GM12878 (cell line): Measurements from ENCODE around the gene CCM2. TPM values are rescaled to one million over a fixed set of nuclear protein-coding genes. Genes with fewer than 3 reads are reported as not detected.

Source experiments
- BCL3 ChIP-seq: IDR thresholded peaks from 2 replicates; pipeline ENCODE4 v1.6.1; 2011; ENCODE audit warnings: borderline replicate concordance, low read depth, mild to moderate bottlenecking, moderate library complexity, low read length; ENCODE audit not compliant: insufficient read depth, poor library complexity, severe bottlenecking
- CHD4 ChIP-seq: fragments of 200-600 bp; sonication (generic); IDR thresholded peaks from 2 replicates; pipeline ENCODE4 v1.6.1; 2016; ENCODE audit warnings: mild to moderate bottlenecking
- HDAC6 ChIP-seq: fragments of 200-600 bp; sonication (generic); IDR thresholded peaks from one replicate; pipeline ENCODE4 v1.8.0; 2017; ENCODE audit warnings: antibody characterized with exemption; ENCODE audit not compliant: unreplicated experiment
- HDGF ChIP-seq: fragments of 450-650 bp; IDR thresholded peaks from 2 replicates; pipeline ENCODE4 v1.6.1; 2016; ENCODE audit warnings: antibody characterized with exemption
- IKZF1 ChIP-seq: fragments of 450-650 bp; conservative IDR thresholded peaks from 2 replicates; pipeline ENCODE4 v1.6.1; 2017; ENCODE audit warnings: antibody characterized with exemption, mild to moderate bottlenecking
- MLLT1 ChIP-seq: fragments of 450-650 bp; IDR thresholded peaks from 2 replicates; pipeline ENCODE4 v1.6.1; 2016; ENCODE audit warnings: mild to moderate bottlenecking
- NKRF ChIP-seq: fragments of 450-650 bp; conservative IDR thresholded peaks from 2 replicates; pipeline ENCODE4 v1.6.1; 2017; ENCODE audit warnings: mild to moderate bottlenecking, moderate library complexity
- PKNOX1 ChIP-seq: fragments of 450-650 bp; IDR thresholded peaks from 2 replicates; pipeline ENCODE4 v1.6.1; 2016; ENCODE audit warnings: mild to moderate bottlenecking
- RELB ChIP-seq: fragments of 450-650 bp; IDR thresholded peaks from 2 replicates; pipeline ENCODE4 v1.6.1; 2017; ENCODE audit warnings: low read depth, mild to moderate bottlenecking, moderate library complexity
- SIN3A ChIP-seq: IDR thresholded peaks from 2 replicates; pipeline ENCODE4 v1.6.1; 2012; ENCODE audit warnings: low read depth, low read length, improper control_type of control experiment
- SPI1 ChIP-seq: IDR thresholded peaks from 2 replicates; pipeline ENCODE4 v1.6.1; 2011; ENCODE audit warnings: low read depth, mild to moderate bottlenecking, low read length, moderate library complexity, borderline replicate concordance; ENCODE audit not compliant: insufficient read depth
- SUPT20H ChIP-seq: IDR thresholded peaks from 2 replicates; pipeline ENCODE4 v1.6.1; 2011; ENCODE audit warnings: low read depth, mild to moderate bottlenecking, low read length, moderate library complexity, borderline replicate concordance; ENCODE audit not compliant: control insufficient read depth
- TBL1XR1 ChIP-seq: IDR thresholded peaks from 2 replicates; pipeline ENCODE4 v1.6.1; 2012; ENCODE audit warnings: low read depth, low read length, improper control_type of control experiment
- TCF3 ChIP-seq: IDR thresholded peaks from 2 replicates; pipeline ENCODE4 v1.6.1; 2012; ENCODE audit warnings: low read depth, mild to moderate bottlenecking, low read length, borderline replicate concordance; ENCODE audit not compliant: insufficient read depth
- USF2 ChIP-seq: IDR thresholded peaks from 2 replicates; pipeline ENCODE4 v1.6.1; 2011; ENCODE audit warnings: low read depth, low read length, improper control_type of control experiment, borderline replicate concordance
- ZBTB11 ChIP-seq: fragments of 450-650 bp; formaldehyde crosslinking; IDR thresholded peaks from 2 replicates; pipeline ENCODE4 v1.5.0; 2022; ENCODE audit warnings: mild to moderate bottlenecking, missing genetic modification characterization
- polyA plus RNA-seq, 11 experiments: library from polyadenylated mRNA; depleted of rRNA in 4 of 11; unstranded in 6 of 11; stranded (reverse) in 5 of 11; fragments of >200 nt; fragmentation: Nextera tagmentation in 4 of 11; fragmentation: Illumina TruSeq in 1 of 11; extraction: Ambion mirVana in 4 of 11; extraction: Trizol in 1 of 11; gene quantifications; 1 replicate in 1 of 11; 2 replicates in 10 of 11; pipeline versions ENCODE4 v1.2.1 to v1.2.3, GENCODE V29; 2011 to 2016; ENCODE audit warnings: inconsistent platforms in 2 of 11, missing spikeins in 2 of 11, low read depth in 1 of 11
- total RNA-seq, 4 experiments: library from RNA; depleted of rRNA in 3 of 4; stranded (reverse); fragments of >200 nt in 3 of 4; fragmentation: Illumina TruSeq in 1 of 4; extraction: Trizol in 1 of 4; gene quantifications; 2 replicates each; pipeline versions ENCODE4 v1.2.1 to v1.2.3, GENCODE V29; 2013 to 2021

The CCM2 gene
- total and polyA plus RNA-seq, 10 of the 15 experiments (the other 5 are each of a cell fraction or from before 2014, with no cell fraction given): 1.00 to 82.3 (median 48.7) TPM

GRCh38 chr7:44994877-44995554 is 5.0 kb upstream of the CCM2 start (continued):
- TF ChIP-seq NKRF: no peak
- no peak for TF ChIP-seq SIN3A
- peak; percentile 2; the same call in 1 of the 2 replicates for TF ChIP-seq IKZF1
- TF ChIP-seq TBL1XR1: no peak
- no peak for TF ChIP-seq RELB
- no peak for TF ChIP-seq BCL3
- TF ChIP-seq SPI1: peak; percentile 84
- no peak for TF ChIP-seq SUPT20H
- TF ChIP-seq MLLT1: no peak
- TF ChIP-seq ZBTB11 (CRISPR knock-in tag): no peak
- peak; percentile 40 for TF ChIP-seq PKNOX1
- no peak for TF ChIP-seq TCF3
- TF ChIP-seq HDAC6: no peak
- TF ChIP-seq CHD4: no peak
- TF ChIP-seq HDGF: no peak
- no peak for TF ChIP-seq USF2
